ENCODE measurements around the gene MAP2K1.
A peak's percentile ranks its signal among the peaks of the same experiment; 100 is the strongest.
"Not testable (repeated sequence)": the region's sequence is repeated elsewhere in the genome, so short reads cannot be mapped to it uniquely, and the experiment has no call there.

The MAP2K1 gene

GRCh38 chr15:66481107-66481856 is 94.6 kb downstream of the MAP2K1 start:
- no peak for DNase-seq

- DNase-seq = no peak
Observed at GRCh38 chr15:66482539-66482938, 95.8 kb downstream of the MAP2K1 start.

DNA sequence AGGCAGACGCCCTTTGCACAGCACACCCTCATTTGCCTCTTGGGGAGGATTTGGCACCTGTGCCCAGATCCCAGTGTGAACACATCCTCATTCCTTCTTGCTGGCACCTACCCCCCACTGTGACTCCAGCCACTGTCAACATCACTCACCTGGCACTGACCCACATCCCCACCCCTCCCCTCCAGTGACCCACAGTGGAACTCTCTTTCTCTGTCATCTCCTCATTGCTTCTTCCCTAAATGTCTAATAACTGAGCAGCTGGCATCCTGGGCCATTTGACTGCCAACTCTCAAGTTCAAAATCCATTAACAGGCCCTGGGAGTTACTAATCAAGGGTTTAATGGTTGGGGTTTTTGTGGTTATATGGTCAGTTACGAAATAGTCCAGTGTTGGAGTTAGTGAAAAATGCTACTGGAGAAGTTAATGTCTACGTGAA is 96.4 kb downstream of the MAP2K1 start:
- no peak for DNase-seq

DNA sequence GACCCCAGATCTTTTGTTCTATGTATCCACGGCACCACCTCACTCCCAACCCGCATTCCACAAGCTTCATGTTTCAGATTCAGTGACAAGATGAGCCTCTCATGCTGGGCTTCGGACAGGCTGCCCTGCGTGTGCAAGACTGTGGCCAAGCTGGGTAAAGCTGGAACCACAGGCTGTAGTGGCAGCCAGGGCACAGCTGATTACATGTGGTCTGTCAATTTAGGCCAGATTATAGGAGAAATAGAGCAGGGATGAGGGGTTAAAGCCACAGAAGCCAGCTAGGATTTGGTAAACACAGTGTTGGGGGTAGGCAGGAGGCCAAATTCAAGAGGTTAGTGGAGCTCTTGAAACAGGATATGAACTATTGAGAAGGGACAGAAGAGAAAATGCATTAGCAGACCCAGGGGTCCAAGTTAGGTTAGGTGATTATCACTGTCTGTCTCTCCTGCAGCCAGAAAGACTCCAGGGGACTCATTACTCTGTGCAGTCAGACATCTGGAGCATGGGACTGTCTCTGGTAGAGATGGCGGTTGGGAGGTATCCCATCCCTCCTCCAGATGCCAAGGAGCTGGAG is 97.9 kb downstream of the MAP2K1 start:
- no peak for DNase-seq

GRCh38 chr15:66486887-66487286 is 100.2 kb downstream of the MAP2K1 start:
- DNase-seq = no peak

- no peak for DNase-seq
Observed at GRCh38 chr15:66488525-66488924, 101.8 kb downstream of the MAP2K1 start.

- DNase-seq = no peak
Observed at GRCh38 chr15:66489179-66489791, 102.6 kb downstream of the MAP2K1 start.

DNA sequence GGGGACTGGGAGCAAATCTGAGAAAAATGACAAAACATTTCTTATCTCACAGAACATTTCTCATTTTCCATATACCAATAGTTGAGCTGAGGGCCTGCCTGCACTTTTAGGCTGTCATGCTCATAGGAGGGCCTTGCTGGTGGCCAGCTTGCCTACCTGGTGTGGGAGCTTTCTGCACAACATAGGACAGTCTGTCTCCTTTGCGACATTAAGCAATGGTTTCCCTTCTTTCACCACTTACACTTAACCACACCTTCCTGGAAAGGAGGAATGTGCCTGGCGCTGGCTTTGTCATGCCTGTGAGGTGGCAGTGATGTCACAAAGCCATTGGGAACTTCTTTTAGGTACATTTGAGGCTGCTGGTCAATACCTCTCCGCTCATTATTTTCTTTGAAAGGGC is 105.1 kb downstream of the MAP2K1 start:
- DNase-seq = no peak

GRCh38 chr15:66494262-66494661 is 107.5 kb downstream of the MAP2K1 start:
- no peak for DNase-seq

DNA sequence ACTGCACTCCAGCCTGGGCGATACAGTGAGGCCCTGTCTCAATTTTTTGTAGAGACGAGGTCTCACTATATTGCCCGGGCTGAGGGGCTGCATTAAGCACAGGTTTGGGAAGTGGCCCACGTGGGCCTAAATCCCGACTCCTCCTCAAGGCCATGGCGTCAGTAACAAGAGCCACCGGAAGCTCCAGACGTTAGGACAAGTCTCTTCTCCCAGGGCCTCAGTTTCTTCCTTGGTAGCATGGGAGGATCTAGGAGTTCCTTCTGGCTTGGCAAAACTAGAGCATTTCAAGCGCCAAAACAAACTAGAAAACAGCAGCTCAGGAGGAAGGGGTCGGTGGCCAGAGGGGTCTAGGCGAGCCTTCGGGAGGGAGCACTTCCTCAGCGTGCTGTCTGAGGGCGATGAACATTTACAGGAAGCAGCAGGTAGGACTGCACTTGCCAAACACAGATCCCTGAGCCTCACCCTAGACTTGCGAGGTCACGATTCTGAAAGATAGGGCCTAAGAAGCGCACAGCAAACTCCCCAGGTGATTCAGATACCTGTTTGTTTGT is 110.3 kb downstream of the MAP2K1 start:
- DNase-seq = no peak

GRCh38 chr15:66497502-66498455 is 111.1 kb downstream of the MAP2K1 start, which contains the start of gene SNAPC5:
Gene SNAPC5 (minus strand): TSS chr15:66497762. CDS start chr15:66497731, 31 bp downstream.
- DNase-seq = peak; percentile 98

DNA sequence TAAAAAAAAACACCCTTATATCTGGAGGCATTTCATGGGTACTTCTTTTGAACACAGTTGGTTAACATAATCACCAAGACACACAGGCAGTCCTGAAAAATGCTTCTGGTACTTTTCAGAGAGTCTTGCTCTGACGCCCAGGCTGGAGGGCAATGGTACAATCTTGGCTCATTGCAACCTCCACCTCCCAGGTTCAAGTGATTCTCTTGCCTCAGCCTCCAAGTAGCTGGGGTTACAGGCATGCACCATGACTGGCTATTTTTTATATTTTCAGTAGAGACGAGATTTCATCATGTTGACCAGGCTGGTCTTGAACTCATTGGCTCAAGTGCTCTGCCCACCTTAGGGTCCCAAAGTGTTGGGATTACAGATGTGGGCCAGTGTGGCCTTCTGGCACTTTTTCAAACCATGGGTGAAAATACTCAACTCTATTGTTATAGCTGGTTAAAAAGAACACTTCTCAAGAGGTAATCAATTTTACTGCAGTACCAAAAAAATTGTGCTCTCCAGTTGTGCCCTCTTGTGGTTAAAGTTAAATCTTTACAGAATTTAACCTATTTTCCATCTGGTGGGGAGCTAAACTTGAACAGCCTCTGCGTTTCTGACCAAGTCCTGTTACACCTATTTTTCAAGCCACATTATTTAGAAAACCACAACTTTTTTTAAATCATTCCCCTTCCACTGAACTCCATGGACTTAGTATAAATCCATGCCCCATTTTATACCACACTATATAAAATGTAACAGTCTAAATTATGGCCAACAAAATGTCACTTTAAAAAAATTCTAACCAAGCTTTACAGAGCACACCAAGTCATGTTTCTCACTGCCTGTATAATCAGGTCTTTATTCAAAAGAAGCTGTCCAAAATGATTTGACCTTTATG is 112.0 kb downstream of the MAP2K1 start:
- no peak for DNase-seq

GRCh38 chr15:66500346-66500745 is 113.6 kb downstream of the MAP2K1 start:
- DNase-seq = not testable (repeated sequence)

- no peak for DNase-seq
Observed at GRCh38 chr15:66502491-66502890, 115.8 kb downstream of the MAP2K1 start.

DNA sequence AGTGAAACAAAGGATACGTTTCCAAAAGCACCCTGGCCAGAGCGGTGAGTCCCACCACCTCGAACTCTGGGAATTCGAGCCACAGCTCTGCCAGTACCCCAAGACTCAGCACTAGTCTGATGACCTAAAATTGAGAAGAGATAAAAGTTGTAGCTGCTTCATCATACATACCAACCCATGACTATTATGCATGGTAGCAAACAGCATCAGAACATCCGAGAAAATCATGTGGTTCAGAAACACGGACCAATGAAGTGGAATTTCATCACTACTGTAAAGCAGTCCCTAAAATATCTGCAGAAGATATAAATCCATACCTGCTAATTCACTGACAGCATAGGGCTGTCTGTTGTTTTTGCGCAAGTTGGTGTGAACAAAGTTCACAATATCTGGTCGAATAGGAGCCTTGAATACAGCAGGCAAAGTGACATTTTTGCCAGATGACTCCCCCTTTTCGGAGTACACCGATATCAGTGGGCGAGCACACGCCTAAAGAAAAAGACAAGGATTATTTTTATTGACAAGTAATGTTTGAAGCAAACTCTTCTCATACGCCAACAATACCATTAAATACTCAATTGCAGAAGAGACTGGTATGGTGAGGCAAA is 116.4 kb downstream of the MAP2K1 start:
- not testable (repeated sequence) for DNase-seq

GRCh38 chr15:66503780-66504562 is 117.3 kb downstream of the MAP2K1 start:
- no peak for DNase-seq

DNA sequence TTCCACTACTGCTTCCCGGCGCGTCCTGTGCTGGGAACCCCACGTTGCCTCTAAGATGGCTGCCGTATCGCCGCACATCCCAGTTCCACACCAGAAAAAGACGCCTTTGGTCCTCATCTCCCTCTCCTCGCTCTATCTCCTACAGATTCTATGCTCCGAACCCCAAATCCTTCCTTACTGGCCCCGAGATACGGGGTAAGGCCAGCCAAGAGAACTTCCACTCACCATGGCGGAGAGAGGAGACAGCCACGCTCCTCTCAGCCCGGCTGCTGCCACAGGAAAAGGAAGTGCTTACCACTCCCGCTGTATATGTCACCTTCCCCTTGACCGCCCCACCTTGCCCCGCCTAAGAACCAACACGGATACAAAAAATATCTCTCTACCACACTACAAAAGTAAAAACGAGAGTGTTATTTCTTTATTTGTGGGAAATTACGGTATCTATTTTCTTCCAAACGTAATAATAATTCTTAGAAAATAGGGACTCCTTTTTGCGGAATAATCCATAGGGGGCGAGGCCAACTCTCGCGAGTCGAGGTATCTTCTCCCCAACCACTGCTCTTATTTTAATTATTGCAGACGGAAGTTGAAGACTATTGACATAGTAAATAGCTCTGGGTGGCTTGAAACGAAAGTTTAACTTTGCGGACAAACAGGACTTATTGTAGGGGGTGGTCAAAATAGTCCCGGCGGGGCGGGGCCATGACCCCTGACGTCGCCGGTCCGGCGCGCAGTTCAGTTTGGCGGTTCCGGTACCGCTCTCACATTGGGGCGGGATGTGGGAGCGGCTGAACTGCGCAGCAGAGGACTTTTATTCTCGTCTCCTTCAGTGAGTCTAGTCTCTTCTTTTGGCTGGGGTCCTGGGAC is 118.1 kb downstream of the MAP2K1 start, which contains the start of the genes RPL4 and ZWILCH:
RPL4 (minus strand) TSS at position 293 of the 867 bp plus-strand sequence; CDS start at position 228, 65 bp downstream.
ZWILCH (plus strand) TSS at position 764 of the 867 bp plus-strand sequence; CDS start at position 777, 13 bp downstream.
- DNase-seq = peak; percentile 77

GRCh38 chr15:66505430-66505811 is 118.7 kb downstream of the MAP2K1 start:
- DNase-seq = no peak

GRCh38 chr15:66505818-66506217 is 119.1 kb downstream of the MAP2K1 start:
- no peak for DNase-seq
